Pericardium fibroblast (primary cell): ENCODE results near the gene NXF2B. TPM values are rescaled to one million over a fixed set of nuclear protein-coding genes. Genes with fewer than 3 reads are reported as not detected.

Experiments used
- total RNA-seq: library from RNA; depleted of rRNA; stranded (reverse); fragments of >200 nt; gene quantifications from 2 replicates; pipeline ENCODE4 v1.2.3, GENCODE V29; 2015

The NXF2B gene
- total RNA-seq, result not detected in 2 replicates

DNA sequence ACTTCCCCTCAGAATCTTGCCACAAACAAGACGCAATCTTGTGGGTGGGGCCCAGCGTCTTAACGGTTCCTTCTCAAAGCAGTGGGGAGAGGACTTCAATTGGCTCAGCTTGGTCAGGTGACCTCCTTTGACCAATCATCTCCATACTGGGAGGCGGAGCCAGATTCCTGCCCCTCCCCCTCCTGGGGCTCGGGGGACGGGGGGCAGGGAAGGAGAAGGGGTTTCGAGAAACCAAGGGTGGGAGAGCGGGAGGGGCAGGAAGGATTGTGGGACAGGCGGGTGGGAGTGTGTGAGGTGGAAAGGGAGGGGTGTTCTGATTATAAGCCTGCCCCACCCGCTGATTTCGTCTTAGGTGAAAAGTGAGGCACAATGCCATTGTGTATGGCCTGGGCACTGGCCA, at the start of gene NXF2B:
Gene NXF2B, minus strand, starts transcription at position 101 of the 400 bp plus-strand sequence. CDS start 59,972 bp downstream, outside the sequence.

DNA sequence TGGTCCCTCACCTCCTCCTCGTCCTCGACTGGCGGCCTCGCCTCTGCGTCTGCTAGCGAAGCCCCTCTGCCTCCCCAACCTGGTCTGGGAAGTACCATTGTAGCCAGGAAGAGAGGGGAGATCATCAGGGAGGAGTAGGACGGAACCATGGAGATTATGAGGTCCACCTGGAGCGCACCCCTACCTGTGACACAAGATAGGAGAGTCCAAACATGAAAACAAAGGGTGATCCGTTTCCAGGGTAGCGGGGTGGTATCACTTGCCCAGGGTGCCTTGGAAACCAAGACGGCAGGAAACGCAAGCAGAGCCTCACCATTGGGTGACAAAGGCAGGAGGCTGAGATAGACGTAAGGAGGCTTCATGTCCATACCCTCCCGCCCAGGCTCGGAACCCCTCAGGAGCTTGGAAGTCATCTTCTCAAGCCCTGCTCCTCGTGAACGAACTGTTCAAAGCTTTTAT, 32.0 kb upstream of the NXF2B start, which contains the start of gene TCP11X2:
Gene TCP11X2, minus strand, starts transcription at position 51 of the 459 bp plus-strand sequence.

Other genes with a start within 250 kb of the NXF2B start
- not detected in 2 replicates for gene TCP11X1, start 224.7 kb downstream of the NXF2B start, total RNA-seq
- not detected in 2 replicates for gene NXF2, start 192.8 kb downstream of the NXF2B start, total RNA-seq
- not detected in 2 replicates for gene TCP11X2, start 31.8 kb upstream of the NXF2B start, total RNA-seq
- gene TMSB15A, start 76.7 kb upstream of the NXF2B start, total RNA-seq, result 1.8 TPM in 1 of 2 replicates, not detected in the other
- 5.2 and 6.5 TPM in 2 replicates for gene ARMCX5, start 159.5 kb upstream of the NXF2B start, total RNA-seq
- 0.58 and 0.85 TPM in 2 replicates for gene GPRASP1, start 211.5 kb upstream of the NXF2B start, total RNA-seq